DND-41 (cell line): Measurements from ENCODE around the gene C10orf105.

ENCODE experiments used
- EZH2 ChIP-seq: IDR thresholded peaks from 3 replicates; pipeline ENCODE4 v1.6.1; 2012; ENCODE audit warnings: borderline replicate concordance, low read depth, mild to moderate bottlenecking, moderate library complexity, low read length, inconsistent platforms; ENCODE audit not compliant: severe bottlenecking
- TF ChIP-seq, protein P1 (sequence below): IDR thresholded peaks from 2 replicates; pipeline ENCODE4 v1.5.1; 2012; ENCODE audit warnings: borderline replicate concordance, low read length, moderate library complexity, mild to moderate bottlenecking; ENCODE audit not compliant: poor library complexity, severe bottlenecking; ENCODE audit errors: extremely low read depth

GRCh38 chr10:71715026-71715425 lies 4.6 kb downstream of the C10orf105 start:
- TF ChIP-seq, protein P1, sequence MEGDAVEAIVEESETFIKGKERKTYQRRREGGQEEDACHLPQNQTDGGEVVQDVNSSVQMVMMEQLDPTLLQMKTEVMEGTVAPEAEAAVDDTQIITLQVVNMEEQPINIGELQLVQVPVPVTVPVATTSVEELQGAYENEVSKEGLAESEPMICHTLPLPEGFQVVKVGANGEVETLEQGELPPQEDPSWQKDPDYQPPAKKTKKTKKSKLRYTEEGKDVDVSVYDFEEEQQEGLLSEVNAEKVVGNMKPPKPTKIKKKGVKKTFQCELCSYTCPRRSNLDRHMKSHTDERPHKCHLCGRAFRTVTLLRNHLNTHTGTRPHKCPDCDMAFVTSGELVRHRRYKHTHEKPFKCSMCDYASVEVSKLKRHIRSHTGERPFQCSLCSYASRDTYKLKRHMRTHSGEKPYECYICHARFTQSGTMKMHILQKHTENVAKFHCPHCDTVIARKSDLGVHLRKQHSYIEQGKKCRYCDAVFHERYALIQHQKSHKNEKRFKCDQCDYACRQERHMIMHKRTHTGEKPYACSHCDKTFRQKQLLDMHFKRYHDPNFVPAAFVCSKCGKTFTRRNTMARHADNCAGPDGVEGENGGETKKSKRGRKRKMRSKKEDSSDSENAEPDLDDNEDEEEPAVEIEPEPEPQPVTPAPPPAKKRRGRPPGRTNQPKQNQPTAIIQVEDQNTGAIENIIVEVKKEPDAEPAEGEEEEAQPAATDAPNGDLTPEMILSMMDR, result no peak
- TF ChIP-seq EZH2, result no peak
